ENCODE measurements around the gene DOCK1. TPM values are rescaled to one million over a fixed set of nuclear protein-coding genes. Genes with fewer than 3 reads are reported as not detected.
"Not testable (repeated sequence)": the region's sequence is repeated elsewhere in the genome, so short reads cannot be mapped to it uniquely, and the experiment has no call there.

The DOCK1 gene
- total RNA-seq, 2 experiments from 2014 or later, result 0.13 TPM; not detected in 1

- no peak overlapping the region for H3K4me3 Mint-ChIP-seq
- no peak overlapping the region for H3K27ac Mint-ChIP-seq
- DNase-seq, result no peak
- H3K27me3 Mint-ChIP-seq, result no peaks in the 10 kb centered on the region
- ChIA-PET POLR2A (no interaction called here), CTCF (no interaction called here)
- H3K4me1 Mint-ChIP-seq, result no peaks in the 10 kb centered on the region
- H3K9me3 Mint-ChIP-seq, result peaks cover 7% of the 10 kb centered on the region
- no peaks in the 10 kb centered on the region for H3K36me3 Mint-ChIP-seq (ENCODE audit: low read depth)
Observed at GRCh38 chr10:127275793-127276450, 370.7 kb downstream of the DOCK1 start.

GRCh38 chr10:127276794-127277462, 371.7 kb downstream of the DOCK1 start:
- no peak for DNase-seq
- ChIA-PET POLR2A (no interaction called here), CTCF (no interaction called here)
- peaks cover 5% of the 10 kb centered on the region for H3K9me3 Mint-ChIP-seq
- no peak overlapping the region for H3K27ac Mint-ChIP-seq
- H3K27me3 Mint-ChIP-seq, result no peaks in the 10 kb centered on the region
- no peaks in the 10 kb centered on the region for H3K4me1 Mint-ChIP-seq
- no peak overlapping the region for H3K4me3 Mint-ChIP-seq
- no peaks in the 10 kb centered on the region for H3K36me3 Mint-ChIP-seq (ENCODE audit: low read depth)

GRCh38 chr10:127278001-127278400, 372.8 kb downstream of the DOCK1 start:
- DNase-seq, result no peak
- H3K9me3 Mint-ChIP-seq, result peaks cover 5% of the 10 kb centered on the region
- H3K4me3 Mint-ChIP-seq, result no peak overlapping the region
- ChIA-PET POLR2A (no interaction called here), CTCF (no interaction called here)
- no peaks in the 10 kb centered on the region for H3K27me3 Mint-ChIP-seq
- no peak overlapping the region for H3K27ac Mint-ChIP-seq
- H3K4me1 Mint-ChIP-seq, result no peaks in the 10 kb centered on the region
- H3K36me3 Mint-ChIP-seq (ENCODE audit: low read depth), result no peaks in the 10 kb centered on the region

- no peak for DNase-seq
- Mint-ChIP-seq H3K4me3 (no peak overlapping the region), H3K4me1 (no peaks in the 10 kb centered on the region), H3K9me3 (peaks cover under 1% of the 10 kb centered on the region), H3K36me3 (ENCODE audit: low read depth) (no peaks in the 10 kb centered on the region), H3K27ac (no peak overlapping the region), H3K27me3 (no peaks in the 10 kb centered on the region)
- ChIA-PET CTCF (no interaction called here), POLR2A (no interaction called here)
Observed at GRCh38 chr10:127279334-127279774, 374.1 kb downstream of the DOCK1 start.

- DNase-seq, result no peak
- Mint-ChIP-seq H3K9me3 (no peaks in the 10 kb centered on the region), H3K36me3 (ENCODE audit: low read depth) (no peaks in the 10 kb centered on the region), H3K4me1 (no peaks in the 10 kb centered on the region), H3K27ac (no peak overlapping the region), H3K4me3 (no peak overlapping the region), H3K27me3 (no peaks in the 10 kb centered on the region)
- ChIA-PET CTCF (no interaction called here), POLR2A (no interaction called here)
Observed at GRCh38 chr10:127280446-127280845, 375.2 kb downstream of the DOCK1 start.

- H3K27ac Mint-ChIP-seq, result no peak overlapping the region
- H3K27me3 Mint-ChIP-seq, result no peaks in the 10 kb centered on the region
- H3K9me3 Mint-ChIP-seq, result peaks cover 3% of the 10 kb centered on the region
- ChIA-PET POLR2A (no interaction called here), CTCF (no interaction called here)
- no peak for DNase-seq
- H3K4me3 Mint-ChIP-seq, result no peak overlapping the region
- no peaks in the 10 kb centered on the region for H3K4me1 Mint-ChIP-seq
- H3K36me3 Mint-ChIP-seq (ENCODE audit: low read depth), result no peaks in the 10 kb centered on the region
Observed at GRCh38 chr10:127283017-127283416, 377.8 kb downstream of the DOCK1 start.

- Mint-ChIP-seq H3K9me3 (peaks cover 6% of the 10 kb centered on the region), H3K36me3 (ENCODE audit: low read depth) (no peaks in the 10 kb centered on the region), H3K27ac (no peak overlapping the region), H3K27me3 (no peaks in the 10 kb centered on the region), H3K4me3 (no peak overlapping the region), H3K4me1 (no peaks in the 10 kb centered on the region)
- ChIA-PET CTCF (no interaction called here), POLR2A (no interaction called here)
- no peak for DNase-seq
Observed at GRCh38 chr10:127283576-127283975, 378.3 kb downstream of the DOCK1 start.

GRCh38 chr10:127290850-127291249, 385.6 kb downstream of the DOCK1 start:
- DNase-seq, result no peak
- ChIA-PET CTCF (no interaction called here), POLR2A (no interaction called here)
- Mint-ChIP-seq H3K36me3 (ENCODE audit: low read depth) (no peaks in the 10 kb centered on the region), H3K9me3 (peaks cover 12% of the 10 kb centered on the region), H3K4me1 (peaks cover 29% of the 10 kb centered on the region), H3K27me3 (peaks cover 3% of the 10 kb centered on the region), H3K4me3 (no peak overlapping the region), H3K27ac (no peak overlapping the region)

GRCh38 chr10:127291329-127291728, 386.1 kb downstream of the DOCK1 start:
- POLR2A ChIA-PET, result no interaction called here
- CTCF ChIA-PET, result no interaction called here
- H3K27ac Mint-ChIP-seq, result no peak overlapping the region
- H3K4me1 Mint-ChIP-seq, result peaks cover 32% of the 10 kb centered on the region
- DNase-seq, result no peak
- H3K9me3 Mint-ChIP-seq, result peaks cover 12% of the 10 kb centered on the region
- no peak overlapping the region for H3K4me3 Mint-ChIP-seq
- H3K27me3 Mint-ChIP-seq, result peaks cover 3% of the 10 kb centered on the region
- no peaks in the 10 kb centered on the region for H3K36me3 Mint-ChIP-seq (ENCODE audit: low read depth)

GRCh38 chr10:127292888-127293287, 387.7 kb downstream of the DOCK1 start:
- no peak overlapping the region for H3K4me3 Mint-ChIP-seq
- ChIA-PET POLR2A (interaction anchor here (1.4 kb wide), 1 partner anchor 39 kb away, joined by 4 read pairs; no protein-coding TSS in a partner anchor), CTCF (interaction anchor here (1.9 kb wide), 1 partner anchor 49 kb away, joined by 4 read pairs; no protein-coding TSS in a partner anchor)
- peaks cover 9% of the 10 kb centered on the region for H3K9me3 Mint-ChIP-seq
- H3K27me3 Mint-ChIP-seq, result peaks cover 10% of the 10 kb centered on the region
- H3K4me1 Mint-ChIP-seq, result peaks cover 32% of the 10 kb centered on the region
- H3K27ac Mint-ChIP-seq, result peak overlapping the region; percentile 44
- no peak for DNase-seq
- no peaks in the 10 kb centered on the region for H3K36me3 Mint-ChIP-seq (ENCODE audit: low read depth)

GRCh38 chr10:127293640-127294039, 388.4 kb downstream of the DOCK1 start:
- Mint-ChIP-seq H3K27me3 (peaks cover 10% of the 10 kb centered on the region), H3K36me3 (ENCODE audit: low read depth) (no peaks in the 10 kb centered on the region), H3K27ac (peak overlapping the region; percentile 75), H3K9me3 (peaks cover 6% of the 10 kb centered on the region), H3K4me3 (no peak overlapping the region), H3K4me1 (peaks cover 32% of the 10 kb centered on the region)
- ChIA-PET POLR2A (interaction anchor here (1.4 kb wide), 1 partner anchor 39 kb away, joined by 4 read pairs; no protein-coding TSS in a partner anchor), CTCF (interaction anchor here (1.9 kb wide), 1 partner anchor 50 kb away, joined by 4 read pairs; no protein-coding TSS in a partner anchor)
- peak; percentile 78 for DNase-seq

GRCh38 chr10:127296696-127297095, 391.5 kb downstream of the DOCK1 start:
- no peak overlapping the region for H3K4me3 Mint-ChIP-seq
- H3K27me3 Mint-ChIP-seq, result peaks cover 6% of the 10 kb centered on the region
- ChIA-PET CTCF (no interaction called here), POLR2A (no interaction called here)
- DNase-seq, result no peak
- H3K27ac Mint-ChIP-seq, result no peak overlapping the region
- peaks cover 3% of the 10 kb centered on the region for H3K9me3 Mint-ChIP-seq
- peaks cover 32% of the 10 kb centered on the region for H3K4me1 Mint-ChIP-seq
- no peaks in the 10 kb centered on the region for H3K36me3 Mint-ChIP-seq (ENCODE audit: low read depth)

- peaks cover 6% of the 10 kb centered on the region for H3K27me3 Mint-ChIP-seq
- peaks cover 20% of the 10 kb centered on the region for H3K4me1 Mint-ChIP-seq
- H3K27ac Mint-ChIP-seq, result no peak overlapping the region
- H3K9me3 Mint-ChIP-seq, result peaks cover 3% of the 10 kb centered on the region
- ChIA-PET CTCF (no interaction called here), POLR2A (no interaction called here)
- no peaks in the 10 kb centered on the region for H3K36me3 Mint-ChIP-seq (ENCODE audit: low read depth)
- DNase-seq, result no peak
- no peak overlapping the region for H3K4me3 Mint-ChIP-seq
Observed at GRCh38 chr10:127298381-127298780, 393.2 kb downstream of the DOCK1 start.

- CTCF ChIA-PET; H3K4me3 Mint-ChIP-seq; H3K27ac Mint-ChIP-seq; H3K9me3 Mint-ChIP-seq; H3K27me3 Mint-ChIP-seq; POLR2A ChIA-PET; H3K36me3 Mint-ChIP-seq (ENCODE audit: low read depth); DNase-seq: not testable (repeated sequence)
- peaks cover 12% of the 10 kb centered on the region for H3K4me1 Mint-ChIP-seq
Observed at GRCh38 chr10:127299192-127299591, 394.0 kb downstream of the DOCK1 start.
